ENCODE results near the gene DDX6.

The DDX6 gene

DNA sequence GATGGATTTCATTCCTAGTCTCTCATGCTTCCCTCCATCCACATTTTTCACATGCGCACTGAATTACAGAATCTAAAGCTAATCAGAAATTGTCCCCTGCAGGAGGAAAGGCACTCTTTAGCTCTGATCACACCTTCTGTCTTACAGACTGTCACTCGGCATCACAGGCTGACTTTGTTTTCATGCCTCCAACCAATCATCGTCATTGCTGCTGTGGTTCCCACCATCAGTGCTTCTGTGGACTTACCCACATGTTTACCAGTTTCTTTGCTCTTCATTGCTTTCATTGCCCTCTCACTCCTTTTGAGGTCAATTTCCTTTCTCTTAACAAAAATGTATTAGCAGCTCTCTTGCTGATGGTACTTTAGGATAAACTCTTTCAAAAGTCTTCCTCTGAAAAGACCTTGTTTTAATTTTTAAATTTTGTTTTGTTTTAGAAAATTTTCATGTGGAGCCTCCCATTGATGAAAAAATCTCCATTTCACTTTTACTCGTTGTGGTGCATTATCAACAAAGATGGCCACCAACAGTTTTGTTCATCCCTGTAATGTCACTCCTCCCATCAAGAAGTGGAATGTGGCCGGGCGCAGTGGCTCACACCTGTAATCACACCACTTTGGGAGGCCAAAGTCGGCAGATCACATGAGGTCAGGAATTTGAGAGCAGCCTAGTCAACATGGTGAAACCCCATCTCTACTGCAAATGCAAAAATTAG lies 91.3 kb downstream of the DDX6 start:
- DNase-seq = no peak

Data from NCI-H2081 treated with DMSO at 0.1 percent for 48 hours (cell line).